Measurements from ENCODE around the gene RNF130.

GRCh38 chr5:180079702-180080466 lies 8.3 kb upstream of the RNF130 start:
- TF ChIP-seq CTCF (IDR thresholded peaks at IDR 0.05; ENCODE audit: low read depth, low read length) = no peak
- no peak for TF ChIP-seq EZH2phosphoT487 (IDR thresholded peaks at IDR 0.05; ENCODE audit: low read depth)
